ENCODE results near the gene IGFALS.
A peak's percentile ranks its signal among the peaks of the same experiment; 100 is the strongest.

Gene IGFALS

GRCh38 chr16:1828645-1829410 lies 35.3 kb upstream of the IGFALS start:
- in situ Hi-C loops (cut with MboI; ENCODE audit: low pct_unique_long_range_greater_than_20kb, low sequenced_read_pairs, unreplicated experiment) = no loop called here
- DNase-seq (ENCODE audit: low spot score) = no peak
- TF ChIP-seq CTCF (IDR thresholded peaks at IDR 0.05; ENCODE audit: extremely low read depth, insufficient read depth, missing control alignments) = no peak

- peak; percentile 100 for DNase-seq (ENCODE audit: low spot score)
- in situ Hi-C loops (cut with MboI; ENCODE audit: low pct_unique_long_range_greater_than_20kb, low sequenced_read_pairs, unreplicated experiment) = no loop called here
- no peak for TF ChIP-seq CTCF (IDR thresholded peaks at IDR 0.05; ENCODE audit: extremely low read depth, insufficient read depth, missing control alignments)
Measured at GRCh38 chr16:1826691-1827573, 33.4 kb upstream of the IGFALS start, which contains the start of the genes FAHD1 and HAGH. FAHD1 (plus strand) TSS chr16:1827206; CDS start chr16:1827239, 33 bp downstream. HAGH (minus strand) TSS chr16:1826825; CDS start chr16:1826787, 38 bp downstream.

GRCh38 chr16:1825864-1826690 lies 32.6 kb upstream of the IGFALS start:
- in situ Hi-C loops (cut with MboI; ENCODE audit: low pct_unique_long_range_greater_than_20kb, low sequenced_read_pairs, unreplicated experiment) = no loop called here
- no peak for TF ChIP-seq CTCF (IDR thresholded peaks at IDR 0.05; ENCODE audit: extremely low read depth, insufficient read depth, missing control alignments)
- DNase-seq (ENCODE audit: low spot score) = peak; percentile 92

- DNase-seq (ENCODE audit: low spot score) = no peak
- TF ChIP-seq CTCF (IDR thresholded peaks at IDR 0.05; ENCODE audit: extremely low read depth, insufficient read depth, missing control alignments) = no peak
- in situ Hi-C loops (cut with MboI; ENCODE audit: low pct_unique_long_range_greater_than_20kb, low sequenced_read_pairs, unreplicated experiment) = no loop called here
Measured at GRCh38 chr16:1825381-1825863, 31.9 kb upstream of the IGFALS start.

- no peak for DNase-seq (ENCODE audit: low spot score)
- peak; percentile 36 for TF ChIP-seq CTCF (IDR thresholded peaks at IDR 0.05; ENCODE audit: extremely low read depth, insufficient read depth, missing control alignments)
Measured at GRCh38 chr16:1823821-1824220, 30.3 kb upstream of the IGFALS start.

GRCh38 chr16:1822801-1823200 lies 29.3 kb upstream of the IGFALS start:
- in situ Hi-C loops (cut with MboI; ENCODE audit: low pct_unique_long_range_greater_than_20kb, low sequenced_read_pairs, unreplicated experiment) = no loop called here
- DNase-seq (ENCODE audit: low spot score) = no peak

More at GRCh38 chr16:1823821-1824220, 30.3 kb upstream of the IGFALS start:
- in situ Hi-C loops (cut with MboI; ENCODE audit: low pct_unique_long_range_greater_than_20kb, low sequenced_read_pairs, unreplicated experiment) = no loop called here

More at GRCh38 chr16:1822801-1823200, 29.3 kb upstream of the IGFALS start:
- TF ChIP-seq CTCF (IDR thresholded peaks at IDR 0.05; ENCODE audit: extremely low read depth, insufficient read depth, missing control alignments) = no peak
